OCI-LY7 (cell line): Measurements from ENCODE around the gene MAPK6. TPM values are rescaled to one million over a fixed set of nuclear protein-coding genes. Genes with fewer than 3 reads are reported as not detected.

Experiments used
- BruUV-seq: library from RNA; stranded (reverse); fragments of 400-500 nt; replicated peaks from 2 replicates; lab custom pipeline; 2021; lab: Mats Ljungman, UMichigan
- CTCF ChIA-PET: fragments of 300-600 bp; sonication (Branson Sonifier 250); formaldehyde crosslinking; loops from one replicate; lab custom pipeline; 2022; ENCODE audit warnings: antibody characterized with exemption; ENCODE audit not compliant: unreplicated experiment; lab: Charles Lee
- POLR2A ChIA-PET: fragments of 300-600 bp; sonication (Branson Sonifier 250); formaldehyde crosslinking; loops from one replicate; lab custom pipeline; 2022; ENCODE audit warnings: antibody characterized with exemption; lab: Charles Lee
- DNase-seq: peaks from one replicate; pipeline ENCODE4 v3.0.0-alpha.2; 2015; ENCODE audit warnings: low spot score
- H2AFZ ChIP-seq: fragments of 200-600 bp; sonication (generic), shearing (Covaris generic); 2 replicates; pipeline ENCODE4 v1.6.1; 2014; ENCODE audit warnings: mild to moderate bottlenecking, antibody characterized with exemption, low read length, moderate library complexity
- H3K27ac ChIP-seq: fragments of 200-600 bp; sonication (generic); 2 replicates; pipeline ENCODE4 v1.5.1; 2014; ENCODE audit warnings: mixed run types, low read depth, mild to moderate bottlenecking, moderate library complexity, low read length, inconsistent platforms; ENCODE audit not compliant: poor library complexity, severe bottlenecking
- H3K36me3 ChIP-seq: fragments of 200-600 bp; sonication (generic); 2 replicates; pipeline ENCODE4 v1.6.1; 2014; ENCODE audit warnings: mild to moderate bottlenecking, antibody characterized with exemption, low read length, moderate library complexity, mixed read lengths; ENCODE audit not compliant: insufficient read depth
- H3K4me1 ChIP-seq: fragments of 200-600 bp; sonication (generic); 2 replicates; pipeline ENCODE4 v1.5.1; 2014; ENCODE audit warnings: mild to moderate bottlenecking, low read length; ENCODE audit not compliant: insufficient read depth, poor library complexity, severe bottlenecking
- H3K4me2 ChIP-seq: fragments of 200-600 bp; sonication (generic); 2 replicates; pipeline ENCODE4 v1.6.1; 2014; ENCODE audit warnings: mild to moderate bottlenecking, low read length
- H3K4me3 ChIP-seq: fragments of 200-600 bp; sonication (generic); 2 replicates; pipeline ENCODE4 v1.5.1; 2014; ENCODE audit warnings: mild to moderate bottlenecking, low read depth, low read length; ENCODE audit not compliant: poor library complexity, severe bottlenecking
- H3K79me2 ChIP-seq: fragments of 200-600 bp; sonication (generic); 2 replicates; pipeline ENCODE4 v1.6.1; 2016; ENCODE audit warnings: low read depth, mild to moderate bottlenecking, low read length, moderate library complexity, mixed read lengths; ENCODE audit not compliant: insufficient read depth
- H3K9me2 ChIP-seq: fragments of 200-600 bp; sonication (generic); 2 replicates; pipeline ENCODE4 v1.6.1; 2016; ENCODE audit warnings: mild to moderate bottlenecking, low read length, mixed read lengths; ENCODE audit not compliant: insufficient read depth
- H3K9me3 ChIP-seq: fragments of 200-600 bp; sonication (generic); 2 replicates; pipeline ENCODE4 v1.6.1; 2014; ENCODE audit warnings: mild to moderate bottlenecking, mixed run types, low read length, mixed read lengths
- H4K20me1 ChIP-seq: fragments of 200-600 bp; sonication (generic); 2 replicates; pipeline ENCODE4 v1.6.1; 2014; ENCODE audit warnings: mild to moderate bottlenecking, antibody characterized with exemption, low read length, moderate library complexity, mixed read lengths; ENCODE audit not compliant: insufficient read depth
- CTCF ChIP-seq: fragments of 200-600 bp; sonication (generic); conservative IDR thresholded peaks from 2 replicates; pipeline ENCODE4 v1.5.1; 2014; ENCODE audit warnings: mild to moderate bottlenecking, antibody characterized with exemption, low read length, moderate library complexity, mixed read lengths
- EZH2phosphoT487 ChIP-seq: fragments of 200-600 bp; sonication (generic); IDR thresholded peaks from 2 replicates; pipeline ENCODE4 v1.6.1; 2018; ENCODE audit warnings: low read depth, borderline replicate concordance, mild to moderate bottlenecking, mixed run types, antibody characterized with exemption, low read length, moderate library complexity, mixed read lengths
- intact Hi-C: fragments of 100-400 bp; cut with micrococcal nuclease; formaldehyde crosslinking; loops from one replicate; pipeline ENCODE4 v1.10.0; 2022; ENCODE audit not compliant: unreplicated experiment
- total RNA-seq, 2 experiments: library from RNA; depleted of rRNA in 1 of 2; stranded (reverse); fragments of >200 nt in 1 of 2; shearing (Covaris generic) in 1 of 2; gene quantifications; 2 replicates each; pipeline ENCODE4 v1.2.3, GENCODE V29; 2014 to 2022

Gene MAPK6
- total RNA-seq, 2 experiments from 2014 or later, result 19.8 to 49.7 TPM

GRCh38 chr15:52021128-52021671 is 2.2 kb downstream of the MAPK6 start:
- peak; percentile 61 for DNase-seq
- POLR2A ChIA-PET, result interaction anchor here (0.7 to 1.6 kb wide), 5 partner anchors 14 to 83 kb away, joined by 3 to 5 read pairs (median 4); no protein-coding TSS in a partner anchor
- no TSS peak for BruUV-seq
- intact Hi-C loops, result loop anchor here (2.0 kb wide), 1 partner anchor 208 kb away; no protein-coding TSS in a partner anchor
- no peak overlapping the region for H2AFZ ChIP-seq
- peaks cover 33% of the 10 kb centered on the region for H3K4me1 ChIP-seq
- CTCF ChIA-PET, result no interaction called here
- H3K4me2 ChIP-seq, result peak overlapping the region; percentile 98
- H3K27ac ChIP-seq, result peak overlapping the region; percentile 80
- H3K9me2 ChIP-seq, result no peaks in the 10 kb centered on the region
- peak overlapping the region; percentile 82 for H3K4me3 ChIP-seq
- H3K36me3 ChIP-seq, result peaks cover 5% of the 10 kb centered on the region
- H3K9me3 ChIP-seq, result no peaks in the 10 kb centered on the region
- peaks cover 66% of the 10 kb centered on the region for H3K79me2 ChIP-seq
- H4K20me1 ChIP-seq, result peaks cover 14% of the 10 kb centered on the region
- no peak for TF ChIP-seq EZH2phosphoT487
- peak; percentile 28; the same call in 1 of the 2 replicates for TF ChIP-seq CTCF

DNA sequence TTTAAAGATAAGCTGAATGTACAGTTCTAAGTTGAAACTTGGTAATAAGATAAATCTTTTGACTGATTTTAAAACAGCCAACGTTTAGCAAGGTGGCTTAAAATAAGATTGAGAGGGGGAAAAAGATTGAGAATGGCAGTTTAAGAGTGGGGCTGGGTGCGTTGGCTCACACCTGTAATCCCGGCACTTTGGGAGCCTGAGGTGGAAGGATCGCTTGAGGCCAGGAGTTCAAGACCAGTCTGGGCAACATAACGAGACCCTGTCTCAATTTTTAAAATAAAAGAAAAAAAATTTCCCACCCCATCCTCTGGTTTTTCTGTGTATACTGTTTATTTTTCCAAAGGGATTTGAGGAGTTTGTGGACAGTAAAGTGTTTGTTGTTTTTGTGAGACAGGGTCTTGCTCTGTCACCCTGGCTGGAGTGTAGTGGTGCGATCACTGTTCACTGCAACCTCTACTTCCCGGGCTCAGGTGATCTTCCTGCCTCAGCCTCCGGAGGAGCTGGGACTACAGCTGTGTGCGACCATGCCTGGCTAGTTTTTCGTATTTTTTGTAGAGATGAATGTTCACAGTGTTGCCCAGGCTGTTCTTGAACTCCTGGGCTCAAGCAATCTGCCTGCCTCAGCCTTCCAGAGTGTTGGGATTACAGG is 3.0 kb downstream of the MAPK6 start:
- ChIA-PET POLR2A (interaction anchor here (0.5 to 1.6 kb wide), 5 partner anchors 16 to 218 kb away, joined by 3 to 4 read pairs (median 4); no protein-coding TSS in a partner anchor), CTCF (no interaction called here)
- H3K9me3 ChIP-seq, result no peaks in the 10 kb centered on the region
- BruUV-seq, result no TSS peak
- no peaks in the 10 kb centered on the region for H3K9me2 ChIP-seq
- H3K27ac ChIP-seq, result peak overlapping the region; percentile 80
- peaks cover 14% of the 10 kb centered on the region for H4K20me1 ChIP-seq
- H3K4me3 ChIP-seq, result peak overlapping the region; percentile 82
- TF ChIP-seq CTCF, result no peak
- TF ChIP-seq EZH2phosphoT487, result no peak
- H3K4me1 ChIP-seq, result peaks cover 33% of the 10 kb centered on the region
- H3K4me2 ChIP-seq, result peak overlapping the region; percentile 98
- intact Hi-C loops, result loop anchor here (2.0 kb wide), 1 partner anchor 207 kb away; no protein-coding TSS in a partner anchor
- peaks cover 5% of the 10 kb centered on the region for H3K36me3 ChIP-seq
- H3K79me2 ChIP-seq, result peaks cover 74% of the 10 kb centered on the region
- H2AFZ ChIP-seq, result no peak overlapping the region
- peak; percentile 51 for DNase-seq
